ENCODE data around the gene YIF1B.
"Not testable (repeated sequence)": the region's sequence is repeated elsewhere in the genome, so short reads cannot be mapped to it uniquely, and the experiment has no call there.

Gene YIF1B

GRCh38 chr19:38270587-38271167 lies 45.1 kb downstream of the YIF1B start:
- no peak for DNase-seq

- no peak for DNase-seq
These were observed 47.2 kb downstream of the YIF1B start for GRCh38 chr19:38268539-38268938.

- no peak for DNase-seq
These were observed 47.8 kb downstream of the YIF1B start for GRCh38 chr19:38267761-38268483.

DNA sequence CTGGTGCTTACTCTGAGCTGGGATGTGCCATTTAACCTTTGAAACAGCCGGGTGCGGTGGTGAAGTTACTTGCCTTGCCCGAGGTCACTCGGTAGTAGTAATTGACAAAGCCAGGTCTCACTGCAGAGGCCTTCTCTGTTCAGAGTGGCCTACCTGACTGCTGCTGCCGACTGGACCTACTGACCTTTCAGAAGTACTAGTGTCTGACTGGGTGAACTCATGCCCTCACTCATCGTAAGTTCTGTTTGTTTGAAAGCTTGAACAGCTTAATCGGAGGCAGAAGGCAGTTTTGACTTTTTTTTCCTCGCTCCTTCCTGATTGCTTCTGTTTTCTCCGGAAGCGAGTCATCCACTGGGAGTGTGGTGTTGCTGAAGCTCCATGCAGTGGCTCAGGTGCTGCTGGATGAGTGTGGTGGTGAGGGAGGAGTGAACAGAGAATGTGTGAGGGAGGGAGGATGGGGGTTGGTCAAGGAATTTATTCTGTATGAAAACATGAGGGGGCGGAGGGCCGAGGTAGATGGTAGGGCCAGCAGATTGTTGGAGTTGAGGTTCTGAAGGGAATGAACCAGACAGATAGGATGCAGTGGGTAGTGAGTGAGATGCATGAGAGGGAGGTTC lies 48.7 kb downstream of the YIF1B start:
- DNase-seq, result no peak

GRCh38 chr19:38265921-38266429 lies 49.8 kb downstream of the YIF1B start:
- no peak for DNase-seq

DNA sequence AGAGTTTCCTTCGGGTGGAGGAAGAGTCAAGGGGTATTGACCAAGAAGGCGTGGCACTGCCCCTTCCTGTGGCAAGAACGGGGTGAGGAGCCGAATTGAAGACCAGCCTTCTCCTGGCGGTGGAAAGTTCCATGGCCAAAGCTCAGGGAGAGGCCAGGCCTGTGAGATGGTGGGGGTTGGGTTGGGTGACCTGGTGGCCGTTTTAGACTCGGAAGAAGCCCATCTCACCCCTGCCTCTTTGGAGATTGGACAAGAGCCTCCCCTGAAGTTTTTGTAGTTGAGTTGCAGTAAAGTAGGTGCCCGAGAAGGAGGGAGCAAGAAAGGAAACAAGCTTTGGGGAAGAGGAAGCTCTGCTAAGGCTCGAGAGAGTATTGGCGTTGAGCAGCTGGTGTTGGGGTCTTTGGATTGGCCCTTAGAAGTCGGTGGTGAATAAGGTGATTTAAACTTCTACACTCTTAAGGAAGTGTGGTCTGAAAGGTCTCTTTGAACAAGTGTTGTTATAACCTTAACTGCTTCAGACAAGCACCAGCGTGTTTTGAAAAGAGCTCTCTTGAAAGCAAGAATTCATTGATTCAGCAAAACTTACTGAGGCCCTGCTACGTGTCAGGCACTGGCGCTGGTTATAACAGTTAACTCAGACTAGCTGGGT lies 50.4 kb downstream of the YIF1B start:
- no peak for DNase-seq

DNA sequence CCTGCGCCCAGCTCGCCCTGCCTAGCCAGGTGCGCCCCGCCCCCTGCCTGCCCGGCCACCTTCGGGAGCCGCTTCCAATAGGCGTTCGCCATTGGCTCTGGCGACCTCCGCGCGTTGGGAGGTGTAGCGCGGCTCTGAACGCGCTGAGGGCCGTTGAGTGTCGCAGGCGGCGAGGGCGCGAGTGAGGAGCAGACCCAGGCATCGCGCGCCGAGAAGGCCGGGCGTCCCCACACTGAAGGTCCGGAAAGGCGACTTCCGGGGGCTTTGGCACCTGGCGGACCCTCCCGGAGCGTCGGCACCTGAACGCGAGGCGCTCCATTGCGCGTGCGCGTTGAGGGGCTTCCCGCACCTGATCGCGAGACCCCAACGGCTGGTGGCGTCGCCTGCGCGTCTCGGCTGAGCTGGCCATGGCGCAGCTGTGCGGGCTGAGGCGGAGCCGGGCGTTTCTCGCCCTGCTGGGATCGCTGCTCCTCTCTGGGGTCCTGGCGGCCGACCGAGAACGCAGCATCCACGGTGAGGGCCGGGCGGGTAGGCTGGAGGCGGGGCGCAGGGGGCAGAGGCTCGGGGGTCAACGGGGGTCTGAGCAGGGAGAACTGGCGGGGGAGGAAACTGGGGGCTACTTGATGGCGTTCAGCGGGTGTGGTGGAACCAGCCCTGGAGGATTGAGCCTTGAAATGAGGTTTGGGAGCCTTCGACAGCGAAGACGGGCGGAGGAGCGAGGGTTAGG lies 51.1 kb downstream of the YIF1B start, which contains the start of gene SPINT2:
Gene SPINT2, plus strand, starts transcription at position 88 of the 727 bp plus-strand sequence. Its CDS starts 320 bp downstream, at position 408.
- DNase-seq, result no peak

DNA sequence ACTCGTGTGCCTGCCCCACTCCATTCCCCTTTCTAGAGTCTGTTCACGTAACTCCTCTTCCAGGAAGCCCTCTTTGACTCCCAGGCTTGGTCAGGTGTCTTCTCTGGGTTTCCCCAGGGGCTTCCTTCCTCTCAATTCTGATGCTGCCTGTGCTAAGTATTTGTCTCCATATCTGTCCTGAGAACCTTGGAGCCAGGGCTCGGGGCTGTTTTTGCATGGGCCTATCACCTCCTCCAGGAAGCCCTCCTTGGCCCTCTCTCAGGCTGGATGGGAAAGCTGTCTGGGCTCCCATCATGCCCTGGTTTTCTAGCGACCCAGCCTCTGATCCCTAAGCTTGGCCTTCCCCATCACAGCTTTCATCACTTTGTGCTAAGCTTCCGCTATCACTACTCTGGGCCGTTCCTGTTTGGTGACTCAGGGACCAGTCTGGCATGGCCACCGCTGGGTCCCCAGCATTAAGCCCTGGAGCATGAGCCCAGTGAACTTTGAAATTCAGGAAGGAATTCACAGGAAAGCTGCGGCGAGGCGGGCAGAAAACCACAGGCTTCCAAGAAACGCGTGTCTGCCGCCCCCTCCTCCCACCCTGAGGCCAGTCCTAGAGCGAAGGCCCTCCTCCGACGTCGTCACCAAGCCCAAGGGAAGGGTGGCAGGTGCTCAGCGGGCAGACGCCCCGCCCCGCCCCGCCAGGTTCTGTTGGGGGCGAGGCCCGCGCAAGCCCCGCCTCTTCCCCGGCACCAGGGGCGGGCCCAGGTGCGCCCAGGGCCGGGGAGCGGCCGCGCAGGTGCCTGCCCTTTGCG lies 51.9 kb downstream of the YIF1B start:
- peak; percentile 100 for DNase-seq

DNA sequence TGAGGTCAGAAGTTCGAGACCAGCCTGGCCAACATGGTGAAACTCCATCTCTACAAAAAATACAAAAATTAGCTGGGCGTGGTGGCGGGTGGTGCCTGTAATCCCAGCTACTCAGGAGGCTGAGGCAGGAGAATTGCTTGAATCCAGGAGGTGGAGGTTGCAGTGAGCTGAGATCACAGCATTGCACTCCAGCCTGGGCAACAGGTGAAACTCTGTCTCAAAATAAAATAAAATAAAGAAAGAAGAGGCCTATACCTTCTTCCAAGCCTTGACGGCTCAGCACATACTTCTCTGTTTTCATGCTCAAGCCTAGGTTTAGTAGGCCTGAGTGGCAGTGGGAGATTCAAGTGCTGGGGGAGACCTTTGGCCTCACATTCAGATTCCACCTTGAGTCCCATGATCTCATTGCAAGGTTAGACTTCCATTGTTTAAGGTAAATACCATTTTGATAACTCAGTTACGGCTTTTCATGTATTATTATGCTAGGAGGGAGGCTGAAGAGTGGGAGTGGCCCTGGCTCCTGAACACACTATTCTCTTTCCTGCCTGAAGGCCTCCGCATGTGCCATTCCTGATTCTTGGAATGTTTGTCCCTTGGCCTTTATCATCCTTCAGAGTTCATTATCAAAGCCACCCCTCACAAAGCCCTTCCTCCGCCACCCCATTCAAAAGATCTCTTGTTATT lies 53.0 kb downstream of the YIF1B start:
- no peak for DNase-seq

GRCh38 chr19:38261942-38262341 lies 53.8 kb downstream of the YIF1B start:
- not testable (repeated sequence) for DNase-seq

DNA sequence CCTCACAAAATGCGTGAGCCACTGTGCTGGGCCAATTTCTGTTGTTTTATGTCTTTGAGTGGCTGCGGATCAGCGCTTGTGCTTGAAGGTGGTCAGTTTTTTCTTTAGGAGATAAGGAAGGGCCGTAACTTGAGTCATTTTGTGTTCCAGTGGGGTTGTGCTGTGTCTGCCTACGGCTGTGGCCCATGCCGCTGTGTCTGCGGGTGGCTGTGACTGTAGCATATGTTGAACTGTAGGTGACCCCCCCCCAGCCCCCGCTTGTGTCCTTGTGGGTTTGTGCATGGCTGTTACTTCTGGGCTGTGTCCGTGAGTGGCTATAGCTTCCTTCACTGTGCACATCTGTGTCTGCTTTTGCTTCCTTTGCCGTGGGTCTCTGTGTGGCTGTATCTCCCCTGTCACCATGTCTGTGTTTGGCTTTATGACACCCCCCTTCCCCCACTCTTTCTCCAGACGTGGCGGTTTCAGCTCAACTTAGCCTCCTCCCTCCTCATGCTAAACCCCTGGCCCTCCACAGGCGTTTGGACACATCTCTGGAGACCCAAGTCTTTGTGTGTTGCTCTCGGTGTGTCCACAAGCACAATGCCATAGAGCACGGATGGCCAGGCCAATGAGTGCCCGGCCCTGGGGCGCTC lies 60.2 kb downstream of the YIF1B start:
- no peak for DNase-seq

DNA sequence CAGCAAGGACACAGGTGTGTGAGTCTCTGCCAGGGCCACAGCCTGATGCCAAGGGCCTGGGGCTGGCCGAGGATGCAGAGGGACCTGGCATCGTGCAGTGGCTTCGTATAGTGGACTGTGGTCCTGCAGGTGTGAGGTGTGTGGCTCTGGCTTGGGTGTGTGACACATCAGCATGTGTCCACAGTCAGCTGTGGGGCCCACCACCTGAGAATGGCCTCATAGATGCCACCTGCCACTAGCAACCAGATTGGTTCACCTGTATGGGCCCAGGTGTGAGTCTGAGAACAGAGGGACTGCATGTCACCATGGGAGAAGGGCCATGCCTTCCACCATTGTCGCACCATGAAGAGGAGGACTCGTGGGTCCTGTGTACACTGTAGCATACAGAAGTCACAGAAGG lies 62.0 kb downstream of the YIF1B start:
- no peak for DNase-seq

Data from NCI-H748 treated with DMSO at 0.1 percent for 48 hours (cell line).